ENCODE results near the gene GSTA3. TPM values are rescaled to one million over a fixed set of nuclear protein-coding genes. Genes with fewer than 3 reads are reported as not detected.
"Not testable (repeated sequence)": the region's sequence is repeated elsewhere in the genome, so short reads cannot be mapped to it uniquely, and the experiment has no call there.

GSTA3 gene
- polyA plus RNA-seq, 10 donors = not detected

- DNase-seq = not testable (repeated sequence)
These were observed 48.3 kb downstream of the GSTA3 start for GRCh38 chr6:52861151-52861550.

- no peak for DNase-seq
These were observed 51.1 kb downstream of the GSTA3 start for GRCh38 chr6:52858416-52858815.

- DNase-seq = not testable (repeated sequence)
These were observed 53.4 kb downstream of the GSTA3 start for GRCh38 chr6:52856137-52856536.

GRCh38 chr6:52849137-52849536 is 60.4 kb downstream of the GSTA3 start:
- DNase-seq = no peak

Other genes with a start within 250 kb of the GSTA3 start
- 10 to 100 TPM; 13.9 to 26.7 (median 18.6) TPM for gene TMEM14A, start 238.6 kb downstream of the GSTA3 start, polyA plus RNA-seq (ENCODE audit: insufficient read length in 10 of 10)
- not detected for gene GSTA2, start 146.2 kb downstream of the GSTA3 start, polyA plus RNA-seq (ENCODE audit: insufficient read length in 10 of 10)
- gene GSTA1, start 105.9 kb downstream of the GSTA3 start, polyA plus RNA-seq (ENCODE audit: insufficient read length in 10 of 10) = under 1 TPM in 3 of 10 donors, not detected in 7; 0.19 to 0.69 (median 0.34) TPM
- not detected for gene GSTA5, start 68.9 kb downstream of the GSTA3 start, polyA plus RNA-seq (ENCODE audit: insufficient read length in 10 of 10)
- 10 to 100 TPM; 45.4 to 66.8 (median 55.4) TPM for gene GSTA4, start 85.6 kb upstream of the GSTA3 start, polyA plus RNA-seq (ENCODE audit: insufficient read length in 10 of 10)
- 10 to 100 TPM; 10.8 to 15.9 (median 12.9) TPM for gene CILK1, start 152.1 kb upstream of the GSTA3 start, polyA plus RNA-seq (ENCODE audit: insufficient read length in 10 of 10)
- 10 to 100 TPM; 62.2 to 88.6 (median 68.8) TPM for gene FBXO9, start 155.7 kb upstream of the GSTA3 start, polyA plus RNA-seq (ENCODE audit: insufficient read length in 10 of 10)
- under 1 TPM in 1 of 10 donors, not detected in 9; 0.07 TPM for gene GCM1, start 239.1 kb upstream of the GSTA3 start, polyA plus RNA-seq (ENCODE audit: insufficient read length in 10 of 10)

Measured in muscle of back (tissue), 11 donors.